Activated naive CD8-positive, alpha-beta T cell (primary cell): ENCODE measurements around the gene JAG1.

ENCODE experiments used
- H3K27ac Mint-ChIP-seq: one replicate; pipeline ENCODE4 v1.8.0; 2021; ENCODE audit warnings: mixed read lengths
- H3K27me3 Mint-ChIP-seq: one replicate; pipeline ENCODE4 v1.8.0; 2021; ENCODE audit warnings: mixed read lengths
- H3K36me3 Mint-ChIP-seq: one replicate; pipeline ENCODE4 v1.8.0; 2021; ENCODE audit warnings: mixed read lengths
- H3K4me1 Mint-ChIP-seq: one replicate; pipeline ENCODE4 v1.8.0; 2021; ENCODE audit warnings: low read depth, mixed read lengths
- H3K4me3 Mint-ChIP-seq: one replicate; pipeline ENCODE4 v1.8.0; 2021; ENCODE audit warnings: mild to moderate bottlenecking, mixed read lengths
- H3K9me3 Mint-ChIP-seq: one replicate; pipeline ENCODE4 v1.8.0; 2021; ENCODE audit warnings: low read depth, mixed read lengths

The JAG1 gene

GRCh38 chr20:10680571-10680970 is 6.8 kb upstream of the JAG1 start:
- Mint-ChIP-seq H3K4me3 (no peak overlapping the region), H3K36me3 (no peaks in the 10 kb centered on the region), H3K4me1 (no peaks in the 10 kb centered on the region), H3K27me3 (peaks cover 22% of the 10 kb centered on the region), H3K27ac (no peak overlapping the region), H3K9me3 (no peaks in the 10 kb centered on the region)

GRCh38 chr20:10679269-10679668 is 5.5 kb upstream of the JAG1 start:
- Mint-ChIP-seq H3K27ac (no peak overlapping the region), H3K36me3 (no peaks in the 10 kb centered on the region), H3K9me3 (no peaks in the 10 kb centered on the region), H3K4me3 (no peak overlapping the region), H3K27me3 (peaks cover 27% of the 10 kb centered on the region), H3K4me1 (peaks cover 2% of the 10 kb centered on the region)

GRCh38 chr20:10676518-10676917 is 2.7 kb upstream of the JAG1 start:
- Mint-ChIP-seq H3K36me3 (no peaks in the 10 kb centered on the region), H3K4me1 (peaks cover 13% of the 10 kb centered on the region), H3K9me3 (no peaks in the 10 kb centered on the region), H3K27me3 (peaks cover 27% of the 10 kb centered on the region), H3K4me3 (no peak overlapping the region), H3K27ac (no peak overlapping the region)

GRCh38 chr20:10675450-10675848 is 1.6 kb upstream of the JAG1 start:
- Mint-ChIP-seq H3K27me3 (peaks cover 32% of the 10 kb centered on the region), H3K27ac (no peak overlapping the region), H3K4me3 (peak overlapping the region; percentile 83), H3K4me1 (peaks cover 17% of the 10 kb centered on the region), H3K36me3 (no peaks in the 10 kb centered on the region), H3K9me3 (no peaks in the 10 kb centered on the region)

GRCh38 chr20:10674684-10675449 is 1.1 kb upstream of the JAG1 start:
- Mint-ChIP-seq H3K9me3 (no peaks in the 10 kb centered on the region), H3K4me1 (peaks cover 17% of the 10 kb centered on the region), H3K4me3 (peak overlapping the region; percentile 83), H3K27ac (no peak overlapping the region), H3K27me3 (peaks cover 32% of the 10 kb centered on the region), H3K36me3 (no peaks in the 10 kb centered on the region)

GRCh38 chr20:10673176-10673841 is 490 bp downstream of the JAG1 start:
- Mint-ChIP-seq H3K9me3 (no peaks in the 10 kb centered on the region), H3K36me3 (no peaks in the 10 kb centered on the region), H3K27me3 (peaks cover 34% of the 10 kb centered on the region), H3K27ac (no peak overlapping the region), H3K4me1 (peaks cover 17% of the 10 kb centered on the region), H3K4me3 (peak overlapping the region; percentile 82)

- H3K4me1 Mint-ChIP-seq: peaks cover 17% of the 10 kb centered on the region
- H3K9me3 Mint-ChIP-seq: no peaks in the 10 kb centered on the region
- peaks cover 32% of the 10 kb centered on the region for H3K27me3 Mint-ChIP-seq
These were observed 1.1 kb downstream of the JAG1 start for GRCh38 chr20:10672624-10673127.

GRCh38 chr20:10671919-10672623 is 1.7 kb downstream of the JAG1 start:
- Mint-ChIP-seq H3K27me3 (peaks cover 30% of the 10 kb centered on the region), H3K9me3 (no peaks in the 10 kb centered on the region), H3K36me3 (no peaks in the 10 kb centered on the region), H3K4me3 (peak overlapping the region; percentile 82), H3K27ac (no peak overlapping the region), H3K4me1 (peaks cover 17% of the 10 kb centered on the region)

More at GRCh38 chr20:10672624-10673127, 1.1 kb downstream of the JAG1 start:
- Mint-ChIP-seq H3K4me3 (peak overlapping the region; percentile 82), H3K36me3 (no peaks in the 10 kb centered on the region), H3K27ac (no peak overlapping the region)

- Mint-ChIP-seq H3K9me3 (no peaks in the 10 kb centered on the region), H3K4me1 (peaks cover 17% of the 10 kb centered on the region), H3K36me3 (no peaks in the 10 kb centered on the region), H3K27me3 (peaks cover 24% of the 10 kb centered on the region), H3K27ac (no peak overlapping the region), H3K4me3 (peak overlapping the region; percentile 50)
These were observed 2.4 kb downstream of the JAG1 start for GRCh38 chr20:10671221-10671918.

GRCh38 chr20:10670501-10671220 is 3.1 kb downstream of the JAG1 start:
- Mint-ChIP-seq H3K4me3 (peak overlapping the region; percentile 50), H3K27me3 (peaks cover 22% of the 10 kb centered on the region), H3K4me1 (peaks cover 17% of the 10 kb centered on the region), H3K9me3 (no peaks in the 10 kb centered on the region), H3K27ac (no peak overlapping the region), H3K36me3 (no peaks in the 10 kb centered on the region)

GRCh38 chr20:10669843-10670446 is 3.9 kb downstream of the JAG1 start:
- H3K27me3 Mint-ChIP-seq: peaks cover 19% of the 10 kb centered on the region
- H3K4me3 Mint-ChIP-seq: no peak overlapping the region

GRCh38 chr20:10668677-10669368 is 5.0 kb downstream of the JAG1 start:
- Mint-ChIP-seq H3K27me3 (peaks cover 22% of the 10 kb centered on the region), H3K36me3 (no peaks in the 10 kb centered on the region), H3K9me3 (no peaks in the 10 kb centered on the region), H3K4me3 (no peak overlapping the region), H3K4me1 (peaks cover 15% of the 10 kb centered on the region), H3K27ac (no peak overlapping the region)

More at GRCh38 chr20:10669843-10670446, 3.9 kb downstream of the JAG1 start:
- Mint-ChIP-seq H3K9me3 (no peaks in the 10 kb centered on the region), H3K4me1 (peaks cover 15% of the 10 kb centered on the region), H3K27ac (no peak overlapping the region), H3K36me3 (no peaks in the 10 kb centered on the region)

- Mint-ChIP-seq H3K4me3 (no peak overlapping the region), H3K27ac (no peak overlapping the region), H3K4me1 (peaks cover 10% of the 10 kb centered on the region), H3K36me3 (no peaks in the 10 kb centered on the region), H3K9me3 (no peaks in the 10 kb centered on the region), H3K27me3 (peaks cover 24% of the 10 kb centered on the region)
These were observed 6.1 kb downstream of the JAG1 start for GRCh38 chr20:10667560-10668167.
